ENCODE measurements around the gene SLC26A6. TPM values are rescaled to one million over a fixed set of nuclear protein-coding genes. Genes with fewer than 3 reads are reported as not detected.

The SLC26A6 gene
- total RNA-seq, 1 experiment from 2014 or later, result 55.1 TPM

GRCh38 chr3:48656841-48657281 lies 21.6 kb upstream of the SLC26A6 start:
- Histone ChIP-seq H4K20me1 (ENCODE audit: insufficient read depth) (no peaks in the 10 kb centered on the region), H3K9ac (ENCODE audit: low read length) (peak overlapping the region; percentile 24; the same call in 1 of the 2 replicates), H3K27ac (ENCODE audit: low read depth, low read length) (peak overlapping the region; percentile 58; the same call in 1 of the 2 replicates), H3K4me1 (ENCODE audit: control insufficient read depth in 1 of 2, insufficient read depth in 2 of 2, low read length in 2 of 2) (peaks cover 0 to 8% of the 10 kb centered on the region in 2 experiments; a peak in 3 of 4 replicates), H3K36me3 (ENCODE audit: control insufficient read depth in 1 of 2, insufficient read depth in 2 of 2, low read length in 2 of 2) (no peaks in the 10 kb centered on the region), H3K4me2 (ENCODE audit: low read length) (peak overlapping the region; percentile 66), H3K27me3 (ENCODE audit: insufficient read depth, low read length) (no peaks in the 10 kb centered on the region), H3K4me3 (replicated peaks in 1 of 2; ENCODE audit: low read depth in 1 of 2, low read length in 2 of 2) (no peak overlapping the region), H3K9me3 (ENCODE audit: control insufficient read depth in 1 of 2, insufficient read depth in 1 of 2, low read depth in 1 of 2, low read length in 2 of 2) (peaks cover 0 to 6% of the 10 kb centered on the region in 2 experiments; a peak in 1 of 4 replicates), H2AFZ (ENCODE audit: low read depth, low read length, poor library complexity, severe bottlenecking) (no peak overlapping the region), H3K9me2 (ENCODE audit: insufficient read depth) (no peaks in the 10 kb centered on the region), H3K79me2 (ENCODE audit: insufficient read depth, low read length) (no peaks in the 10 kb centered on the region)
- BruUV-seq (replicated peaks), result no TSS peak
- intact Hi-C loops (cut with micrococcal nuclease), result loop anchor here (1.0 kb wide), 1 partner anchor 22 kb away; the partner anchor contains the start of gene SLC26A6
- ChIA-PET POLR2A (no interaction called here), RAD21 (ENCODE audit: low non-redundant PET in 1 of 2, low total read pairs in 2 of 2, uncharacterized antibody in 2 of 2, unreplicated experiment in 2 of 2) (no interaction called here), CTCF (no interaction called here)
- ATAC-seq, result no peak
- TF ChIP-seq POLR2A (IDR thresholded peaks at IDR 0.05; ENCODE audit: borderline replicate concordance, extremely low read depth, insufficient read depth, insufficient read length) (no peak), FOSL1 (IDR thresholded peaks at IDR 0.05; ENCODE audit: low read depth) (no peak), JUND (IDR thresholded peaks at IDR 0.05) (no peak), CEBPB (IDR thresholded peaks at IDR 0.05; ENCODE audit: low read depth) (no peak), ELF1 (IDR thresholded peaks at IDR 0.05; ENCODE audit: borderline replicate concordance, low read depth) (no peak), ZNF274 (IDR thresholded peaks at IDR 0.05; ENCODE audit: low read depth, low read length) (no peak), TCF7L2 (IDR thresholded peaks at IDR 0.05; ENCODE audit: borderline replicate concordance, extremely low read depth, insufficient read depth, insufficient read length) (no peak), ZFX (IDR thresholded peaks at IDR 0.05) (no peak), EZH2phosphoT487 (IDR thresholded peaks at IDR 0.05; ENCODE audit: borderline replicate concordance) (no peak), YY1 (IDR thresholded peaks at IDR 0.05; ENCODE audit: extremely low read depth, insufficient replicate concordance, low read depth, low read length) (no peak), SRF (IDR thresholded peaks at IDR 0.05; ENCODE audit: low read depth) (no peak), CBX3 (IDR thresholded peaks at IDR 0.05; ENCODE audit: low read depth) (no peak), EGR1 (IDR thresholded peaks at IDR 0.05; ENCODE audit: low read depth) (no peak), SIN3A (IDR thresholded peaks at IDR 0.05; ENCODE audit: low read depth) (no peak), MAX (IDR thresholded peaks at IDR 0.05) (no peak), RAD21 (IDR thresholded peaks at IDR 0.05; ENCODE audit: low read depth) (no peak), SP1 (IDR thresholded peaks at IDR 0.05; ENCODE audit: low read depth) (no peak), REST (IDR thresholded peaks at IDR 0.05; ENCODE audit: low read depth) (no peak)
- TF ChIP-seq, protein P1, sequence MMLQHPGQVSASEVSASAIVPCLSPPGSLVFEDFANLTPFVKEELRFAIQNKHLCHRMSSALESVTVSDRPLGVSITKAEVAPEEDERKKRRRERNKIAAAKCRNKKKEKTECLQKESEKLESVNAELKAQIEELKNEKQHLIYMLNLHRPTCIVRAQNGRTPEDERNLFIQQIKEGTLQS (IDR thresholded peaks at IDR 0.05), result no peak
- TF ChIP-seq, protein P2, sequence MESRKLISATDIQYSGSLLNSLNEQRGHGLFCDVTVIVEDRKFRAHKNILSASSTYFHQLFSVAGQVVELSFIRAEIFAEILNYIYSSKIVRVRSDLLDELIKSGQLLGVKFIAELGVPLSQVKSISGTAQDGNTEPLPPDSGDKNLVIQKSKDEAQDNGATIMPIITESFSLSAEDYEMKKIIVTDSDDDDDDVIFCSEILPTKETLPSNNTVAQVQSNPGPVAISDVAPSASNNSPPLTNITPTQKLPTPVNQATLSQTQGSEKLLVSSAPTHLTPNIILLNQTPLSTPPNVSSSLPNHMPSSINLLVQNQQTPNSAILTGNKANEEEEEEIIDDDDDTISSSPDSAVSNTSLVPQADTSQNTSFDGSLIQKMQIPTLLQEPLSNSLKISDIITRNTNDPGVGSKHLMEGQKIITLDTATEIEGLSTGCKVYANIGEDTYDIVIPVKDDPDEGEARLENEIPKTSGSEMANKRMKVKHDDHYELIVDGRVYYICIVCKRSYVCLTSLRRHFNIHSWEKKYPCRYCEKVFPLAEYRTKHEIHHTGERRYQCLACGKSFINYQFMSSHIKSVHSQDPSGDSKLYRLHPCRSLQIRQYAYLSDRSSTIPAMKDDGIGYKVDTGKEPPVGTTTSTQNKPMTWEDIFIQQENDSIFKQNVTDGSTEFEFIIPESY (IDR thresholded peaks at IDR 0.05; ENCODE audit: extremely low read depth, insufficient replicate concordance, low read length), result no peak
- DNase-seq (ENCODE audit: low read depth, low spot score), result no peak
